Smooth muscle cell (in vitro differentiated cells): ENCODE results near the gene LMBR1. TPM values are rescaled to one million over a fixed set of nuclear protein-coding genes. Genes with fewer than 3 reads are reported as not detected.
"Not testable (repeated sequence)": the region's sequence is repeated elsewhere in the genome, so short reads cannot be mapped to it uniquely, and the experiment has no call there.

Source experiments
- DNase-seq: peaks from one replicate; lab custom pipeline; 2025; ENCODE audit not compliant: unreplicated experiment; lab: John Stamatoyannopoulos, UW
- H2AFZ ChIP-seq: fragments of 200-600 bp; sonication (generic); 2 replicates; pipeline ENCODE4 v1.6.0; 2016; ENCODE audit warnings: antibody characterized with exemption, low read depth, mild to moderate bottlenecking
- H3F3A ChIP-seq: fragments of 200-600 bp; sonication (generic); 2 replicates; pipeline ENCODE4 v1.6.0; 2017; ENCODE audit warnings: antibody characterized with exemption, low read depth
- H3K27ac ChIP-seq: fragments of 200-600 bp; sonication (generic); 2 replicates; pipeline ENCODE4 v1.5.1; 2016; ENCODE audit warnings: low read depth, mild to moderate bottlenecking
- H3K27me3 ChIP-seq: fragments of 200-600 bp; sonication (generic); 2 replicates; pipeline ENCODE4 v1.6.1; 2016; ENCODE audit warnings: low read depth, mild to moderate bottlenecking
- H3K36me3 ChIP-seq: fragments of 200-600 bp; sonication (generic); 2 replicates; pipeline ENCODE4 v1.5.1; 2016; ENCODE audit warnings: low read depth
- H3K4me1 ChIP-seq: fragments of 200-600 bp; sonication (generic); 2 replicates; pipeline ENCODE4 v1.5.1; 2016; ENCODE audit warnings: low read depth
- H3K4me2 ChIP-seq: fragments of 200-600 bp; sonication (generic); 2 replicates; pipeline ENCODE4 v1.6.0; 2016; ENCODE audit warnings: mild to moderate bottlenecking
- H3K4me3 ChIP-seq: fragments of 200-600 bp; sonication (generic); 2 replicates; pipeline ENCODE4 v1.5.1; 2016; ENCODE audit warnings: mild to moderate bottlenecking
- H3K79me2 ChIP-seq: fragments of 200-600 bp; sonication (generic); 2 replicates; pipeline ENCODE4 v1.6.0; 2016; ENCODE audit warnings: low read depth, mild to moderate bottlenecking
- H3K9ac ChIP-seq: fragments of 200-600 bp; sonication (generic); 2 replicates; pipeline ENCODE4 v1.6.0; 2016; ENCODE audit warnings: low read depth
- H3K9me3 ChIP-seq: fragments of 200-600 bp; sonication (generic); replicated peaks from 2 replicates; pipeline ENCODE4 v1.5.1; 2016; ENCODE audit warnings: low read depth
- H4K20me1 ChIP-seq: fragments of 200-600 bp; sonication (generic); 2 replicates; pipeline ENCODE4 v1.6.0; 2016; ENCODE audit warnings: low read depth
- CTCF ChIP-seq: fragments of 200-600 bp; sonication (generic); IDR thresholded peaks from 2 replicates; pipeline ENCODE4 v1.5.1; 2017; ENCODE audit warnings: borderline replicate concordance, mild to moderate bottlenecking, antibody characterized with exemption; ENCODE audit not compliant: insufficient read depth, poor library complexity, severe bottlenecking
- WGBS: methylation state at CpG from one replicate; pipeline ENCODE4 v1.1.7; 2016; ENCODE audit warnings: low lambda C conversion rate; 5-methylcytosine and 5-hydroxymethylcytosine counted together
- polyA plus RNA-seq: library from polyadenylated mRNA; unstranded; fragments of >200 nt; fragmentation: Nextera tagmentation; extraction: Ambion mirVana; gene quantifications from 2 replicates; pipeline ENCODE4 v1.2.1, GENCODE V29; 2016
- total RNA-seq: library from RNA; depleted of rRNA; stranded (reverse); fragments of >200 nt; gene quantifications from 2 replicates; pipeline ENCODE4 v1.2.3, GENCODE V29; 2014

Gene LMBR1
- total and polyA plus RNA-seq, 2 experiments from 2014 or later = 9.7 to 30.3 TPM

DNA sequence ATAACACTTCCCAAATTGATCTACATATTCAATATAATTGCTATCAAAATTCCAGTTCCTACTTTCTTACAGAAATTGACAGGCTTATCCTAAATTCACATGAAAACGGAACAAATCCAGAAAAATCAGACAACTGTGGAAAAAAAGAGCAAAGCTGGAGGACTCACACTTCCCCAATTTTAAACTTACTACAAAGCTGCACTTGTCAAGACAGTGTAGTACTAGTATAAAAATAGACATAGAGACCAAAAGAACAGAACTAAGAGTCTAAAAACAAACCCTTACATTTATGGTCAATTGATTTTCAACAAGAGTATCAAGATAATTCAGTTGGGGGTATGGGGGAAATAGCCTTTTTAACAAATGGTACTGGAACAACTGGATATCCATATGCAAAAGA is 27.5 kb downstream of the LMBR1 start:
- Histone ChIP-seq H3K79me2 (peaks cover 13% of the 10 kb centered on the region), H3K9ac (no peak overlapping the region), H3K36me3 (no peaks in the 10 kb centered on the region), H3K4me3 (no peak overlapping the region), H3K27ac (no peak overlapping the region), H3K4me2 (no peak overlapping the region), H4K20me1 (peaks cover 10% of the 10 kb centered on the region), H3K4me1 (no peaks in the 10 kb centered on the region), H3F3A (no peaks in the 10 kb centered on the region), H3K9me3 (peaks cover 3% of the 10 kb centered on the region), H3K27me3 (no peaks in the 10 kb centered on the region), H2AFZ (no peak overlapping the region)
- 3% methylated on average over 1 of the region's 1 CpG for WGBS
- TF ChIP-seq CTCF = no peak
- no peak for DNase-seq

- not testable (repeated sequence) for H3K4me3 ChIP-seq, H4K20me1 ChIP-seq, DNase-seq, H3K27ac ChIP-seq, H3K36me3 ChIP-seq, H3K4me2 ChIP-seq, H3K9ac ChIP-seq, H3K27me3 ChIP-seq, H3F3A ChIP-seq, H2AFZ ChIP-seq, H3K4me1 ChIP-seq
- WGBS = 93% methylated on average over 2 of the region's 2 CpGs
- H3K79me2 ChIP-seq = peaks cover 17% of the 10 kb centered on the region
- peaks cover 17% of the 10 kb centered on the region for H3K9me3 ChIP-seq
These were observed 31.0 kb downstream of the LMBR1 start for GRCh38 chr7:156862022-156862421.

GRCh38 chr7:156861212-156861611 is 31.8 kb downstream of the LMBR1 start:
- Histone ChIP-seq H3K27ac (no peak overlapping the region), H2AFZ (no peak overlapping the region), H3K4me3 (no peak overlapping the region), H3K36me3 (peaks cover 4% of the 10 kb centered on the region), H3K9me3 (peaks cover 17% of the 10 kb centered on the region), H3K27me3 (no peaks in the 10 kb centered on the region), H4K20me1 (peaks cover 7% of the 10 kb centered on the region), H3K4me1 (no peaks in the 10 kb centered on the region), H3K9ac (no peak overlapping the region), H3K79me2 (peaks cover 23% of the 10 kb centered on the region), H3F3A (no peaks in the 10 kb centered on the region), H3K4me2 (no peak overlapping the region)
- no peak for DNase-seq
- TF ChIP-seq CTCF = no peak
- 97% methylated on average over 2 of the region's 2 CpGs for whole genome bisulfite sequencing

DNA sequence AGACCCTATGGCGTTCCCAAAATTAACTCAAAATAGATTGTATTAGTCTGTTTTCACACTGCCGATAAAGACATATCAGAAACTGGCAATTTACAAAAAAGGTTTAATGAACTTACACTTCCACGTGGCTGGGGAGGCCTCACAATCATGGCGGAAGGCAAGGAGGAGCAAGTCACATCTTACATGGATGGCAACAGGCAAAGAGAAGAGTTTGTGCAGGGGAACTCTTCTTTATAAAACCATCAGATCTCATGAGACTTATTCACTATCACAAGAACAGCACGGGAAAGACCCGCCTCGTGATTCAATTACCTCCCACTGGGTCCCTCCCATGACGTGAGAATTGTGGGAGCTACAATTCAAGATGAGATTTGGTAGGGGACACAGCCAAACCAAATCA is 32.9 kb downstream of the LMBR1 start:
- not testable (repeated sequence) for H2AFZ ChIP-seq, DNase-seq, H4K20me1 ChIP-seq, H3K4me2 ChIP-seq, H3K4me1 ChIP-seq, H3K27ac ChIP-seq, H3F3A ChIP-seq, H3K9ac ChIP-seq, H3K4me3 ChIP-seq, H3K27me3 ChIP-seq, H3K36me3 ChIP-seq
- WGBS = 96% methylated on average over 8 of the region's 8 CpGs
- peaks cover 17% of the 10 kb centered on the region for H3K9me3 ChIP-seq
- H3K79me2 ChIP-seq = peaks cover 28% of the 10 kb centered on the region

DNA sequence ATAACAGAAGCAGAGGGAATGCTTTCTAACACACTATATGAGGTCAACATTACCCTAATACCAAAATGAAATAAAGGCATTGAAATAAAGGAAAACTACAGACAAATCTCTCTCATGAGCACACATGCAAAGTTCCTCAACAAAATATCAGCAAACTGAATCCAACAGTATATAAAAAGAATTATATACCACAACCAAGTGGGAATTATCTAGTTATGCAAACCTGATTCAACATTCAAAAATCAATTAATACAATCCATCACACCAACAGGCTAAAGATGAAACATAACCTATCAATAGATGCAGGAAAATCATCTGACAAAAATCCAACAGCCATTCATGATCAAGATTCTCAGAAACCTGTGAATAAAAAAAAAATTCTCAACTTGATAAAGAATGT is 34.5 kb downstream of the LMBR1 start:
- peaks cover 35% of the 10 kb centered on the region for H3K79me2 ChIP-seq
- H3K27me3 ChIP-seq = no peaks in the 10 kb centered on the region
- no peak overlapping the region for H3K4me3 ChIP-seq
- H3F3A ChIP-seq = no peaks in the 10 kb centered on the region
- H3K27ac ChIP-seq = no peak overlapping the region
- H3K4me1 ChIP-seq = no peaks in the 10 kb centered on the region
- TF ChIP-seq CTCF = no peak
- H4K20me1 ChIP-seq = no peaks in the 10 kb centered on the region
- peaks cover 4% of the 10 kb centered on the region for H3K36me3 ChIP-seq
- DNase-seq = no peak
- H2AFZ ChIP-seq = no peak overlapping the region
- no peak overlapping the region for H3K4me2 ChIP-seq
- no peak overlapping the region for H3K9ac ChIP-seq
- peaks cover 17% of the 10 kb centered on the region for H3K9me3 ChIP-seq
